Adrenal gland (tissue), 12 donors: ENCODE data around the gene C2orf78. TPM values are rescaled to one million over a fixed set of nuclear protein-coding genes. Genes with fewer than 3 reads are reported as not detected.

Source experiments
- DNase-seq, 7 donors: peaks; one replicate each; pipeline ENCODE4 v3.0.0-alpha.2; 2019 to 2020
- H3K27ac ChIP-seq, 5 donors: fragments of 200-600 bp; sonication (generic) in 4 of 5; 1 replicate in 3 of 5; 2 replicates in 2 of 5; pipeline versions ENCODE4 v1.5.1 to v1.8.0; 2016 to 2020; ENCODE audit warnings: mild to moderate bottlenecking in 1 of 5
- H3K27me3 ChIP-seq: fragments of 200-600 bp; 2 replicates; pipeline ENCODE4 v1.8.0; 2021
- H3K36me3 ChIP-seq, 2 donors: fragments of 200-600 bp; replicated peaks in 1 of 2; 1 replicate in 1 of 2; 2 replicates in 1 of 2; pipeline versions ENCODE4 v1.5.1 to v1.8.0; 2018 to 2022
- H3K4me1 ChIP-seq, 2 donors: fragments of 200-600 bp; replicated peaks in 1 of 2; 1 replicate in 1 of 2; 2 replicates in 1 of 2; pipeline versions ENCODE4 v1.5.1 to v1.8.0; 2018 to 2021
- H3K4me3 ChIP-seq, 4 donors: fragments of 200-600 bp; sonication (generic) in 3 of 4; one replicate each; pipeline ENCODE4 v1.5.1; 2016 to 2018
- H3K9me3 ChIP-seq, 3 donors: fragments of 200-600 bp; sonication (generic) in 1 of 3; replicated peaks in 1 of 3; 1 replicate in 2 of 3; 2 replicates in 1 of 3; pipeline versions ENCODE4 v1.5.1 to v1.8.0; 2016 to 2021
- CTCF ChIP-seq, 6 experiments: fragments of 450-650 bp in 4 of 6; fragments of 200-600 bp in 2 of 6; sonication (generic) in 1 of 6; IDR thresholded peaks; 1 replicate in 5 of 6; 2 replicates in 1 of 6; pipeline versions ENCODE4 v1.5.1 to v1.8.0; 2016 to 2021; ENCODE audit warnings: antibody characterized with exemption in 6 of 6, mild to moderate bottlenecking in 2 of 6, moderate library complexity in 1 of 6
- POLR2A ChIP-seq, 2 donors: fragments of 450-650 bp; IDR thresholded peaks; one replicate each; pipeline ENCODE4 v1.6.1; 2017; ENCODE audit warnings: antibody characterized with exemption in 2 of 2, mild to moderate bottlenecking in 2 of 2, moderate library complexity in 1 of 2
- WGBS, 4 donors: extraction: QIAGEN DNeasy Blood & Tissue Kit in 2 of 4; methylation state at CpG; one replicate each; pipeline versions ENCODE4 v1.1.5 to v1.1.7; 2013 to 2017; 5-methylcytosine and 5-hydroxymethylcytosine counted together
- intact Hi-C, 2 donors: fragments of 100-400 bp; cut with DNase I; formaldehyde crosslinking; loops; one replicate each; pipeline versions ENCODE4 v1.14.1 to v1.15.0; 2022 to 2023
- polyA plus RNA-seq, 3 donors: library from polyadenylated mRNA; stranded (reverse); fragments of 200-250 nt in 2 of 3; fragments of 350-450 nt in 1 of 3; fragmentation: Illumina TruSeq in 1 of 3; extraction: RNeasy Lipid Tissue Mini Kit (QIAGEN cat#74804) in 1 of 3; gene quantifications; one replicate each; pipeline ENCODE4 v1.2.3, GENCODE V29; 2013 to 2014
- total RNA-seq, 9 donors: library from RNA; depleted of rRNA in 4 of 9; stranded (reverse); fragments of >200 nt in 4 of 9; fragments of 120-200 nt in 1 of 9; fragmentation: NEBNext Ultra II Directional in 1 of 9; extraction: Animal tissue kit (Norgen Biotek cat#: 25700) in 1 of 9; gene quantifications; one replicate each; pipeline versions ENCODE4 v1.1.0 to v1.2.4, GENCODE V29; 2013 to 2023
- donor health status: healthy with polysubstance abuse.
- donor health status: Bipolar disorder and iron deficiency.
- donor health status: DM: yes; HTN: yes; CAD: no.
- donor health status: DM: no; HTN: no; CAD: no.
- donor health status: DM: no; HTN: no; CAD: no.
- donor health status: DM: yes; HTN: yes; CAD: no.

Gene C2orf78
- total and polyA plus RNA-seq, 12 donors, result 0.08 TPM; not detected in 11

GRCh38 chr2:73830871-73831401, 47.0 kb downstream of the C2orf78 start:
- H3K36me3 ChIP-seq, result peaks cover 0 to 18% of the 10 kb centered on the region in 2 donors
- TF ChIP-seq POLR2A (IDR thresholded peaks at IDR 0.05), result no peak
- TF ChIP-seq CTCF (IDR thresholded peaks at IDR 0.05), result no peak
- H3K4me3 ChIP-seq, result no peak overlapping the region
- WGBS, 4 donors, result 72 to 77% (median 74%) methylated on average over 11 of the region's 11 CpGs
- DNase-seq, result peak in 3 of 7 donors; percentile 19 to 54 (median 26)
- no peaks in the 10 kb centered on the region for H3K27me3 ChIP-seq
- intact Hi-C loops, result no loop called here
- peak overlapping the region in 1 of 5 donors; percentile 7 for H3K27ac ChIP-seq
- peaks cover 0 to 27% of the 10 kb centered on the region in 2 donors for H3K4me1 ChIP-seq
- H3K9me3 ChIP-seq, result no peaks in the 10 kb centered on the region

GRCh38 chr2:73832930-73833329, 48.9 kb downstream of the C2orf78 start:
- no peak overlapping the region for H3K4me3 ChIP-seq
- no peaks in the 10 kb centered on the region for H3K9me3 ChIP-seq
- TF ChIP-seq CTCF (IDR thresholded peaks at IDR 0.05), result no peak
- TF ChIP-seq POLR2A (IDR thresholded peaks at IDR 0.05), result no peak
- peaks cover 0 to 18% of the 10 kb centered on the region in 2 donors for H3K36me3 ChIP-seq
- no peak overlapping the region for H3K27ac ChIP-seq
- DNase-seq, result no peak
- no peaks in the 10 kb centered on the region for H3K27me3 ChIP-seq
- peaks cover 0 to 27% of the 10 kb centered on the region in 2 donors for H3K4me1 ChIP-seq
- intact Hi-C loops, result no loop called here

DNA sequence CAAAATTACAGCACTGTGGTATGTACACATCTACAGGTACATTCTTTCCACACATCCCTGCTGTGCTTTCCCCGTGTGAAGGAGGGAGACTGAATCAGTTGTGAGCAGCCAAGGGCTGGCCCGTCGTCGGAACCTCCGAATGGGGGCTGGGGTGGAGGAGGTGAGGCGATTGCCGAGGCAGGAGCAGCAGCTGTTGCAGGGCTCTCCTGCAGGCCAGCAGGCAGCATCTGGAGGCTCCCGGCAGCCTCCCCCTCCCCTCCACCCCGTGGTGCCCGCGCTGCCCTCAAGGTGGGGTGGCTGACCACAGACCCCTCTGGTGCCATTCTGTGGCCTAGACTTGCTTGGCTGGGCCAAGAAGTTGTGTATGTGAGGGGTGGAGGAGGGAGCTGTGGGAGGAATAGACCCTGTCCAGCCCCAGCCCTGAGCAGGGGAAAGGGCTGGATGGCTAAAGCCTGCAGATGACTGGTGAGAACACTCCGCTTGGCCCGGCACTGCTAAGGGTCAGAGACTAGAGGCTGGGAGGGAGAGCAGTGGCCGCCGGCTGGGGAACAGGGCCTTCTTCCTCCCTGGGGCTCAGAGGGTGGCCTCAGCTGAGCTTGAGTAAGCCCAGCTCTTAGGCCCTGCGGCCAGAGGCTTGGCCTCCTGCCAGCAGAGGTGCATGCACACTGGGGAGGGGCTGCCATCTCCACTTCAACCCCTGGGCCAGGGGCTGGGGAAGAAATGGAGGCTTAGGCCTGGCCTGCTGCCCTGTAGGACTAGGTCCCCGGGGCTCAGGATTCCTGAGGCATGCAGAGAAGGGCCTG, 52.4 kb downstream of the C2orf78 start:
- 90 to 96% (median 92%) methylated on average over 11 to 17 of the region's 17 CpGs for WGBS, 4 donors
- no peak overlapping the region for H3K4me3 ChIP-seq
- TF ChIP-seq CTCF (IDR thresholded peaks at IDR 0.05), result no peak
- no peak for TF ChIP-seq POLR2A (IDR thresholded peaks at IDR 0.05)
- H3K4me1 ChIP-seq, result peaks cover 0 to 3% of the 10 kb centered on the region in 2 donors
- DNase-seq, result no peak
- H3K36me3 ChIP-seq, result peaks cover 0 to 18% of the 10 kb centered on the region in 2 donors
- intact Hi-C loops, result no loop called here
- H3K27ac ChIP-seq, result no peak overlapping the region
- H3K27me3 ChIP-seq, result no peaks in the 10 kb centered on the region
- H3K9me3 ChIP-seq, result no peaks in the 10 kb centered on the region

DNA sequence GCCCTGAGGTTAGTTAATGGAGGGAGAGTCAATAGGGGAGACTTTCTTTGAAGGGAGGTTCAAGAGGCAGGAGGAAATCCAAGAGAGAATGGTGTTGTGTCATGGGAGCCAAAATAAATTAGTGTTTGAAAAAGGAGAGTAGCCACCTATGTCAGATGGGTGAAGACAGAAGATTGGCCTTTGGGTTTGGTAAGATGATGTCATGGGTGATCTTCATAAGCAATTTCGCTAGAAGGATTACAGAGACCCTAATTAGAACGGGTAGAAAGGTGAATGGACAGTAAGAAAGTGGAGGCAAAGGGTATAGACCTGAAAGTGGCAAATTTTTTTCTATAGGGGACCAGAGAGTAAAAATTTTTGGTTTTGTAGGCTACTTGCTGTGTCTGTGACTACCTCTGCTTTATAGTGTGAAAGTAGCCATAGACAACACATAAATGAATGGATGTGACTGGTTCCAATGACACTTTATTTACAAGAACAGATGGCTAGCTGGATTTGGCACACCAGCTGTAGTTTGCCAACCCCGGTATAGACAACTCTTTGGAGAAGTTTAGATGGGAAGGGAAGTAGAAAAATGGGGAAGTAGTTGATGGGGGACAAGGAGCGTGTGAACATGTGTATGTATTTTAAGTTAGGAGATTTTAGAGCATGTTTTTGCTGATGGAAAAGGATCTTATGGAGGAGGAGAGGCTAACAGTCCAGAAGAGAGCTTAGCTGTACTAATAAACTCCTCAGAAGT, 54.0 kb downstream of the C2orf78 start:
- no peak for DNase-seq
- TF ChIP-seq CTCF (IDR thresholded peaks at IDR 0.05), result no peak
- no peak for TF ChIP-seq POLR2A (IDR thresholded peaks at IDR 0.05)
- WGBS, 4 donors, result 87 to 94% (median 88%) methylated on average over 4 of the region's 4 CpGs
- Histone ChIP-seq H3K9me3 (no peaks in the 10 kb centered on the region), H3K27ac (no peak overlapping the region), H3K36me3 (peaks cover 0 to 12% of the 10 kb centered on the region in 2 donors), H3K4me3 (no peak overlapping the region), H3K27me3 (no peaks in the 10 kb centered on the region), H3K4me1 (no peaks in the 10 kb centered on the region)
- intact Hi-C loops, result no loop called here
